ENCODE data around the gene GNAT1.

GNAT1 gene

GRCh38 chr3:50185230-50185629, 6.2 kb upstream of the GNAT1 start:
- TF ChIP-seq CTCF (IDR thresholded peaks at IDR 0.05; ENCODE audit: low read depth, low read length): no peak
- H3K4me3 ChIP-seq (replicated peaks in 1 of 2; ENCODE audit: low read depth in 2 of 2, low read length in 2 of 2): no peak overlapping the region

GRCh38 chr3:50186096-50186495, 5.3 kb upstream of the GNAT1 start:
- H3K4me3 ChIP-seq (replicated peaks in 1 of 2; ENCODE audit: low read depth in 2 of 2, low read length in 2 of 2): no peak overlapping the region
- TF ChIP-seq CTCF (IDR thresholded peaks at IDR 0.05; ENCODE audit: low read depth, low read length): no peak

More at GRCh38 chr3:50185230-50185629, 6.2 kb upstream of the GNAT1 start:
- DNase-seq (ENCODE audit: low read depth in 2 of 2): no peak

GRCh38 chr3:50187750-50188149, 3.7 kb upstream of the GNAT1 start:
- no peak overlapping the region for H3K4me3 ChIP-seq (replicated peaks in 1 of 2; ENCODE audit: low read depth in 2 of 2, low read length in 2 of 2)
- TF ChIP-seq CTCF (IDR thresholded peaks at IDR 0.05; ENCODE audit: low read depth, low read length): no peak
- DNase-seq (ENCODE audit: low read depth in 2 of 2): no peak

More at GRCh38 chr3:50186096-50186495, 5.3 kb upstream of the GNAT1 start:
- DNase-seq (ENCODE audit: low read depth in 2 of 2): no peak

- DNase-seq (ENCODE audit: low read depth in 2 of 2): peak; percentile 85 to 92
- H3K4me3 ChIP-seq (replicated peaks in 1 of 2; ENCODE audit: low read depth in 2 of 2, low read length in 2 of 2): no peak overlapping the region
These were observed 2.1 kb upstream of the GNAT1 start for GRCh38 chr3:50189274-50189673.

GRCh38 chr3:50189989-50190388, 1.4 kb upstream of the GNAT1 start:
- DNase-seq (ENCODE audit: low read depth in 2 of 2): no peak
- no peak for TF ChIP-seq CTCF (IDR thresholded peaks at IDR 0.05; ENCODE audit: low read depth, low read length)
- no peak overlapping the region for H3K4me3 ChIP-seq (replicated peaks in 1 of 2; ENCODE audit: low read depth in 2 of 2, low read length in 2 of 2)

More at GRCh38 chr3:50189274-50189673, 2.1 kb upstream of the GNAT1 start:
- TF ChIP-seq CTCF (IDR thresholded peaks at IDR 0.05; ENCODE audit: low read depth, low read length): peak; percentile 97

GRCh38 chr3:50192124-50192523, 714 bp downstream of the GNAT1 start:
- TF ChIP-seq CTCF (IDR thresholded peaks at IDR 0.05; ENCODE audit: low read depth, low read length): no peak
- DNase-seq (ENCODE audit: low read depth in 2 of 2): no peak
- no peak overlapping the region for H3K4me3 ChIP-seq (replicated peaks in 1 of 2; ENCODE audit: low read depth in 2 of 2, low read length in 2 of 2)

- DNase-seq (ENCODE audit: low read depth in 2 of 2): peak; percentile 65 to 67
- TF ChIP-seq CTCF (IDR thresholded peaks at IDR 0.05; ENCODE audit: low read depth, low read length): peak; percentile 91
These were observed 1.3 kb downstream of the GNAT1 start for GRCh38 chr3:50192689-50193141.

More at GRCh38 chr3:50192689-50193141, 1.3 kb downstream of the GNAT1 start:
- no peak overlapping the region for H3K4me3 ChIP-seq (replicated peaks in 1 of 2; ENCODE audit: low read depth in 2 of 2, low read length in 2 of 2)

Measured in cardiac fibroblast (primary cell).